T-helper 2 cell treated with Interferon-gamma antibody and Interleukin-4, amounts not matched to agents 100 ng/mL and 5 ng/mL, for 36 hours (primary cell): ENCODE results near the gene MCM8. TPM values are rescaled to one million over a fixed set of nuclear protein-coding genes. Genes with fewer than 3 reads are reported as not detected.

Experiments
- intact Hi-C: fragments of 100-400 bp; cut with micrococcal nuclease; formaldehyde crosslinking; loops from one replicate; pipeline ENCODE4 v1.15.1; 2023
- total RNA-seq: library from RNA; stranded (reverse); gene quantifications from 2 replicates; pipeline ENCODE4 v1.2.3, GENCODE V29; 2022

MCM8 gene
- total RNA-seq, 1 donor from 2014 or later = 34.3 TPM

DNA sequence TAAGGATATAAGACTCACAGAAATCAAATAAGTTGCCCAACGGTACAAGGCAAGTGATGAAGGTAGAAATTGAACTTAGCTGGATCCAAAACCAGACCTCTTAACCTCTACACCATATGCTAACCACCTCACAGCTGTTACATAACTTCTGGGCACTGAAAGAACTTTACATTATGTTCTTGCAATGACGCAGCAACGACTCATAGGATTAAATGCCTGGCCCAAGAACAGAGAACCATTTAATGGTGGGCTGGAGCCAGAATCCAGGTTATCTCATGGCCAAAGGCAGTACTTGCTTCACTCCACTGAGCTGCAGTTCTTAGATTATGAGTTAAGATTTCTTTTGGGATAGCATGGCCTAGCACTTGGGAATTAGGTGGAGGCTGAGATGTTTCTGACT is 4.5 kb upstream of the MCM8 start:
- intact Hi-C loops = no loop called here

DNA sequence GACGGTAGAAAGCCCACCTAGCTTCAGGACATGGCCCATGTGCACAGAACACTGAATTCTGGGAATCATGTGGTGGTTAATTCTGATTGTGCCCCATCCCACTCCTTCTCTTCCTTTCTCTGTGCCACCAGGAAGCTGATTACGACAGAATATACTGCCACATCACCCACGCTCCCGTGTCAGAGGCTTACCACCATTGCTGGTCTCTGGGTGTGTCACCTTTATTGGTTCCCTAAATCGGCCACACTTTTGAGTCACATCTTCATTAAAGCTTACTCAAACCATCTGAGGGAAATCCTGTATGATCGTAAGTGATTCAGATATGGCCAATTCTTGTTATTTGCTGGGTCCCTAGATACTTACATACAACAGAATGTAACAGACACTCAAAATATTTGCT is 3.2 kb upstream of the MCM8 start:
- intact Hi-C loops = no loop called here

GRCh38 chr20:5949943-5950270 is 545 bp upstream of the MCM8 start:
- intact Hi-C loops = loop anchor here (1.0 to 5.0 kb wide), 3 partner anchors 46 to 421 kb away; no protein-coding TSS in a partner anchor

DNA sequence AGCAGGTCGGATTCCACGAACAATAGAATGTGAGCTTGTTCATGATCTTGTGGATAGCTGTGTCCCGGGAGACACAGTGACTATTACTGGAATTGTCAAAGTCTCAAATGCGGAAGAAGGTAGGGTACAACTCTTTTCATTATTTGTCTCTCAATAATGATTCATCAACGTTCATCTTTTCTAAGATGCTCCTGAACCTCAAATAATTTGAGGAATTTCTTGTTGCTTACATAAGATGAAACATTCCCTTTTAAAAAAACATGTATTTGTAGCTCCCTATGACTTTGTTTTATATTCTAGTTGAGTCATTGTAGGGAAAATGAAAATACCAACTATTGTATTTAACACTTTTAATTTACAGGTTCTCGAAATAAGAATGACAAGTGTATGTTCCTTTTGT is 17.0 kb downstream of the MCM8 start:
- intact Hi-C loops = no loop called here

DNA sequence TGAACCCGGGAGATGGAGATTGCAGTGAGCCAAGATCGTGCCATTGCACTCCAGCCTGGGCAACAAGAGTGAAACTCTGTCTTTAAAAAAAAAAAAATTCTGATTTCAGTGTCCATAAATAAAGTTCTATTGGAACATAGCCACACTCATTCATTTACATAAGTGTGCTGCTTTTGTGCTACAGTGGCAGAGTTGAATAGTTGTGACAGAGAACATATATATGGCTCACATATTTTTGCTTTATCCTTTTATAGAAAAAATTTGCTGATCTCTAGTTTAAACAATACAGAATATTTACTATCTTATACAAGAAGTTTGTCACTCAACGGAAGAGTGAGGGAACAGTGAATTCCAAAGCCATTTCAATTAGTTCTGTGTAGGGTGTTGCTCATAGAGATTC is 18.0 kb downstream of the MCM8 start:
- intact Hi-C loops = no loop called here

- intact Hi-C loops = no loop called here
Observed at GRCh38 chr20:5969348-5969935, 19.0 kb downstream of the MCM8 start.

DNA sequence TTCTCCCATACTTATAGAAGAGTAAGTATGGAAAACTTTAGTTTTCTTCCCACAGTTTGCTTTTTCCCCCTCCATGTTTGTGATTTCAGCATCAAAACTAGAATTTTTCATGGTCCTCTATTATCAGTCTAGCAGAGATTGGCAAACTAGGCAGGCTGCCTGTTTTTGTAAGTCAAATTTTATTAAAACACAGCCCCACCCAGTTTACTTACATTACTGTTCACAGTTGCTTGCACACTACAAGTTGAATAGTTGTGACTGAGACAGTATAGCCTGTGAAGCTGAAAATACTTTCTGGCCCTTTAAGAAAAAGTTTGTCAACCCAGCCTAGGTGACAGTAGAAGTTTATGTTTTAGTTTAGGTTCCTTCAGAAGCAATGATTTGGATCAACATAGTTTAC is 19.5 kb downstream of the MCM8 start:
- intact Hi-C loops = no loop called here

DNA sequence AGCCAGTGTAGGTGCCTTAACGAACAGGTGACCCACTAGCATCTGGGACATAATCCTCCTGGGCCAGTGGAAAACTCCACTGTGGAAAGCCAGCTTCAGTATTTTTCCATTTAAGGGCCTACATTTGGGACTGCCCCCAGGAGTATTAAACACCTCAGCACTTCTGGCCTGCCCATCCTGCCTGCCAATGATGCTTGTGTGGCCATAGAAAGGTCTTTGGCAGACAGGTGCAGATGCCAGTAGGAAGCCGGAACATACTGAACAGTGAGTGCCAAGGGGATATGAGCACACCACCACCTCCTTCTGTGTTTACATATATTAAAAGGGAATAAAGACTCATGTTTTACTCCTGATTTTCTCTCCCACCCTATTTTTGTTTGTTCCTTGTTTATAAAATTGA is 19.9 kb downstream of the MCM8 start:
- intact Hi-C loops = no loop called here

DNA sequence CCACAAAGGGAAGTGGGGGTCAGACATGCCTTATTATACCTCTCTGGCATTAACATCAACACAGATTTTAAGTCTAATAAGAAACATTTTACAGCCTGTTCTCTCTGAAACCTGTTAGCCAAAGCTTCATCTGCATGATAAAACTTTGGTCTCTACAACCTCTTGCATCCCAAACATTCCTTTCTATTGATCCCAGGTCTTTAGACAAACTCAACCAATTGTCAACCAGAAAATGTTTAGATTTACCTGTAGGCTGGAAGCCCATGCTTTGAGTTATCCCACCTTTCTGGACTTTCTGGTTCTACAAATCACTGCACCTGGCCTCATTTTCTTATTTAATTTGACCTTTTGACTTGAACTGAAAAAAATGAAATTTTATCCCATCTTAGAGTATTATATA is 20.8 kb downstream of the MCM8 start:
- intact Hi-C loops = no loop called here

- intact Hi-C loops = no loop called here
Observed at GRCh38 chr20:5973172-5973571, 22.7 kb downstream of the MCM8 start.

DNA sequence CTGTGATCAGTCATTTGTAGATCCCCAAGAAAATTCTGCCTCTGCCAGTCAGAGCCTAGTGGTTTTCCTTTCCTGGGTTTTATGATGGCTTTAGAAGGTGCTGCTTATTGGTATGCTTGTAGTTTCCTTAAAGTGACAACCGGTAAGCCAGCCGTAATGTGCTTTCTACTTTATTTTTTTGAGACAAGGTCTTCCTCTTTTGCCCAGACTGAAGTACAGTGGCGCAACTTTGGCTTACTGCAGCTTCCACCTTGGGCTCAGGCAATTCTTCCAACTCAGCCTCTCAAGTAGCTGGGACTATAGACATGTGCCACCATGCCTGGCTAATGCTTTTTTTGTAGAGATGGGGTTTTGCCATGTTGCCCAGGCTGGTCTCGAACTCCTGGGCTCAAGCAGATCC is 23.5 kb downstream of the MCM8 start:
- intact Hi-C loops = no loop called here

- intact Hi-C loops = no loop called here
Observed at GRCh38 chr20:5974531-5974930, 24.1 kb downstream of the MCM8 start.

GRCh38 chr20:5975778-5976177 is 25.3 kb downstream of the MCM8 start:
- intact Hi-C loops = no loop called here

GRCh38 chr20:5977223-5977622 is 26.8 kb downstream of the MCM8 start:
- intact Hi-C loops = no loop called here

DNA sequence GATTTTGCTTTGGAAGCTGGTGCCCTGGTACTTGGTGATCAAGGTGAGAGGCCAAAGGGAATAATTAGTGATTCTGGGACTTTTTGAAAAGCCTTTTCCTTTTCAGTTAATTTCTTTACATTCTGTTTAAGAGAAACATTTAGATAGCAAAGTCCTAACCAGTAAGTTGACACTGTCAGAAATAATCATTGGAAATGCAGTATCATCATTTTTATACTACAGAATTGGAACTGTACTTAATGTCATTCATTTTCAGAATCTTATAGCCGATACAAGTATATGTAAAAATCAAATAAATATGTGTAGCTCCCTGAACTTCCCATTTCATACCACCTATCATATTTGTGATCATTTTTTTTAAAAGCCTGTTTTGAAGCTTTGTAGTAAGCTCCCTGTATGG is 27.5 kb downstream of the MCM8 start:
- intact Hi-C loops = no loop called here

DNA sequence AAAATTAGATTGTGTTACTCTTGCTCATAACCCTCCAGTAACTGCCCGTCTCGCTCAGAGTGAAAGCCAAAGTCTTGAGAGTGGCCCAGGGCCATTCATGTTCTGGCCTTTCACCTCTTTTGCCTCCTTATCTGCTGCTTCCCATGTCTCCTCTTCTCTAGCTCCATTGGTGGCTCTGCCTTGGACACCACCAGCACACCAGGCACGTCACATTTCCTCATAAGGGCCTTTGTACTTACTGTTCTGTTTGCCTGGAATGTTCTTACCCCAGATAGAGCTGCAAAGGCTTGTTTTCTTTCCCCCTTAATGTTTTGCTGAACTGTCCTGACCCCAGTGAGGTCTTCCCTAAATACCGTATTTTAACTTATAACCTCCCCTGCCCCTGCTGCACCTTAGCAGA is 29.3 kb downstream of the MCM8 start:
- intact Hi-C loops = no loop called here

DNA sequence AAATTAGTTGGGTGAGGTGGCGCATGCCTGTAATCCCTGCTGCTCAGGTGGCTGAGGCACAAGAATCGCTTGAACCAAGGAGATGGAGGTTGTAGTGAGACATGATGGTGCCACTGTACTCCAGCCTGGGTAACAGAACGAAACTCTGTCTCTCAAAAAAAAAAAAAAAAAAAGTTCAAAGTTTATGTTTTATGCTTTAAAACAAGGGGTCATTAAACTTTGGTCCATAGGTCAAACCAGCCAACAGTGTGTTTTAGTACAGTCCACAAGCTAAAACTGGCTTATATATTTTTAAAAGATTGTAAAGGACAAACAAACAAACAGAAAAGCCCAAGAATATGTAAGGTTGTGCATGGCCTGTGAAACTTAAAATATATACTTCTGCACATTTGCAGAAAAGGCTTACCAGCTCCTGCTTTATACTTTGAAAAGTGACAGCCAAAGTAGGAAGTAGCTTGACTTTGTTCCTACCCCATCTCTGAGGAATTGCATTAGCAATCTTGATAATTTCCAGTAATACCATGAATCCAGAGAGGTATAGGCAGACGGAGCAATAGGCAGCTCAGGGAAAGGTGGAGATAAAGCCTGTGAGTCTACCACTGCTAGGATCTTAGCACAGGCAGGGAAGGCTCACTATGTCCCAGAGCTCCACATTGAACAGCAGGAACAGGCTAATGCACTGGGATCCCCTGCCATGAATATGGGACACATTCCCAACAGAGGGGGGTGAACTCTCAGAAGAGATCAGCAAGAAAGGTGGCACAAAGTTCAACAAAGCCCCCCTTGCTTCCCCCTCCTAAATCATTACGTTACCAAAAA is 30.5 kb downstream of the MCM8 start:
- intact Hi-C loops = no loop called here

GRCh38 chr20:5987383-5987782 is 36.9 kb downstream of the MCM8 start:
- intact Hi-C loops = no loop called here

DNA sequence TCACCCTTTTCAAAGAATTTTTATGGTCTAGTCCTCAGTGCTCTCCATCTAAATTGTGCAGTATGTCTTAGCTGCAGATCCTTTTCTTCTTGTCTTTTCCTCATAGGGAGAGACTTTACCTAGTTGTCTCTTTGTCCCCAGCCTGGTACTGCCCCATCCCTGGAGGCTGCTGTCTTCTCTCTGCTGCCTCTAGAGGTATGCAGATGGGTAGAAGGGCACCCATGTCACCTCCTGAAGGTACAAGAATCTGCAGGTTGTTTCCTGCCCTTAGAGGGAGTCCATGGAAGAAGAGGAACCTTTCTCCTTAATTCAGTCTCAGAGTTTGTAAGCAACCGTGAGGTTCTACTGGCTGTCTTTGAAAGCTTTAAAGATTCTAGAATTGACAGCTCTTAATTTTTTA is 39.1 kb downstream of the MCM8 start:
- intact Hi-C loops = no loop called here

DNA sequence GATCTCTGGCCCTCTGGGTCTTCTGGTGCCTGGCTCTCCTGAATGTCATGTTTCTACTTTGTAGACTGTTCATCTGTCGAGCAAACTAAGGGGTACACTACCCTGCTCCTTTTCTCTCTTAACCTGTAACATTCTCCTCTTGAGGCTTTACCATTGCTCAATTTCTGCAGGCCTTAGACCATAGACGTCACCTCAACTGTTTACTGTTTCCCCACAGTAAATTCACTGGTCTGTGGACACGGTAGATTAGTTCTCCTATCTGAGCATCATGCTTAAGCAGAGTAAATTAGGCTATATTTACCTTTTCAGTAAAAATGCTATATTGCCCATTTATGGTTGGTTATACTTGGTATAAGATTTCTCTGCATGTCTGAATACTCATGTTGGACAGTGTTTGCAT is 40.5 kb downstream of the MCM8 start:
- intact Hi-C loops = no loop called here

- intact Hi-C loops = no loop called here
Observed at GRCh38 chr20:5991623-5992441, 41.4 kb downstream of the MCM8 start.

GRCh38 chr20:5996765-5997164 is 46.3 kb downstream of the MCM8 start:
- intact Hi-C loops = loop anchor here (1.0 kb wide), 1 partner anchor 46 kb away; the partner anchor contains the start of genes MCM8 and TRMT6
